ENCODE results near the gene COPG1.

GRCh38 chr3:129312021-129312639, 62.7 kb downstream of the COPG1 start:
- TF ChIP-seq CTCF (conservative IDR thresholded peaks at IDR 0.05; ENCODE audit: low read depth in 2 of 2) (no peak), POLR2AphosphoS5 (IDR thresholded peaks at IDR 0.05; ENCODE audit: low read depth) (no peak), ZNF462 (CRISPR knock-in tag; IDR thresholded peaks at IDR 0.05) (no peak), EZH2phosphoT487 (IDR thresholded peaks at IDR 0.05; ENCODE audit: unreplicated experiment) (no peak), CREB1 (CRISPR knock-in tag; IDR thresholded peaks at IDR 0.05; ENCODE audit: low read depth) (no peak), EZH2 (IDR thresholded peaks at IDR 0.05; ENCODE audit: low read depth, unreplicated experiment) (no peak), ETS1 (IDR thresholded peaks at IDR 0.05) (no peak), NANOG (IDR thresholded peaks at IDR 0.05; ENCODE audit: borderline replicate concordance) (no peak), REST (IDR thresholded peaks at IDR 0.05; ENCODE audit: unreplicated experiment) (no peak)
